Measurements from ENCODE around the gene ASTN1. TPM values are rescaled to one million over a fixed set of nuclear protein-coding genes. Genes with fewer than 3 reads are reported as not detected.

The ASTN1 gene
- polyA plus RNA-seq, 4 donors = 1.7 to 9.8 (median 2.1) TPM

DNA sequence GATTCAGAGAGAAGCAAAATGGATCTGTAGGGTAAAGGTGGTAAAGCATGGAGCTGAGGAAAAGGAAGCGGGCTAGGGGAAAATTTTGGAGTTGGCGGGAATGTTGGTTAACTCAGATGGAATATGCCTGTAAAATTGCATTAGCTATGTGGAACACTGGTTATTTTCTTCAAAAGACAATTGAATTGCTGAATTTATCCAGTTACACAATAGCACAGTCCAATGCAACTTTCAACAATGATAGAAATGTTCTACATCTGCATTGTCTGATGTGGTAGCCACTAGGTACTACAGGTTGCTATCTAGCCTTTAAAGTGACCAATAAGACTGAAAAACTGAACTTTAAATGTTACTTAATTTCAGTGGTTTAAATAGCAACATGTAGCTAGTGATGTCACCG lies 315.2 kb downstream of the ASTN1 start:
- DNase-seq (ENCODE audit: low read depth in 4 of 4, low spot score in 3 of 4) = no peak

DNA sequence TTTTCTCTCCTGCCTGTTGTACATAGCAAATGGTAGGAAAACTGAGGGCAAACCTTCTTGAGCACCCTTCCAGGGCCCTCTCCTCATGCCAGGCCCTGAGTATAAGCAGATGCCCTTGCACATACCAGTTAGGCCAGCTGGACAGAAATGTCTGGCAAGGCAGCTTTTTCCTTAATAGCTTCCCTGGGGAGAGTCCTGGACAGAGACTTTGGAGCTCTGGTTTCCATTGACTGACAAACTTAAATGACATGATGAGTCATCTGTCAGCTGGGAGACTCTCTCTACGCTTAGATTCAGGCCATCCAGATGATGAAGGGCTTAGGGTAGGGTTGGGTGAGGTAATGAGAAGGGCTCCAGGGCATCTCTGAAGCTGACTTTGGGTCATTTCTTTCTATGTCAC lies 317.5 kb downstream of the ASTN1 start:
- no peak for DNase-seq (ENCODE audit: low read depth in 4 of 4, low spot score in 3 of 4)

DNA sequence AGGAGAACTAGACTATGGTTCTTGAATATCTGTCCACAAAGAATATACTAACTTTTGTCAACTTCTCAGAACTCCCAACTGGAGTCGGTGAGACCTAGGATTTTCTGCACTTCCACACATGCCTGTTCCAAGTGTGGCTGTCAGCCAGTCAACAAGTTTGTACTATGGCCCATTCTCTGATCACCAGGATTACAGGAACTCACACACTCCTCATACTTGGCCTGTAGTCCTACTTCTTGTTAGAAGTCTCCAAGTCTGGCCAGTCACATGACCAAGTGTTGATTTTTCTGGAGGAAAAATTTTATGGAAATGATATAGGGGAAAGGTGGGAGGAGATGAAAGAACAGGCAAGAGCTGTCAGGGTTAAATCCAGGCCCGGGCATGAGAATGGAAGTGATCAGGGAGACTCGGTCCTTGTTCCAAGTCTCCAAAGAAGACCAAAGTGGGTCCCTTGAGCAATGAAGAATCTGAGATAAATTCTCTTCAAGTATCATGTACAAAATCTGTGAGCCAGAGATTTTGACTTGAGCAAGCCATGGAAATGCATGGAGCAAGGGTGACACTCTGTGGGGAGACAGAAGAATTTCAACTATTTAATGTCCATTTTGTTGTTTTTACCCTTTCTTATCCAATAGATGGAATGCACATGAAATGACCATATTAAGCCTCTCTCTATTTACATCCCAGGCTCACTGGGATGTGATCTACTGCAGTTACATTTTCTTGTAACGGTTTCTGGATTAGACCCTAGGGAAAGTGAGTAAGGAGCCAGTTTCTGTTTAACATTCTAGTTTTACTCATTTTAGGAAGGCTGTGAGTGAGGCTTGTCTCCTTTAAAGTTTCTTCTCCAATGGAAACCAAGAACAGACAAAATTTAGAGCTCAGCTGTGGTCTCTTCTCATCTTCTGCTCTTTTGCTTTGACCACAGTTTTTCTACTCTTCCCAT lies 320.9 kb downstream of the ASTN1 start:
- peak in 2 of 4 donors; percentile 36 to 41 for DNase-seq (ENCODE audit: low read depth in 4 of 4, low spot score in 3 of 4)

DNA sequence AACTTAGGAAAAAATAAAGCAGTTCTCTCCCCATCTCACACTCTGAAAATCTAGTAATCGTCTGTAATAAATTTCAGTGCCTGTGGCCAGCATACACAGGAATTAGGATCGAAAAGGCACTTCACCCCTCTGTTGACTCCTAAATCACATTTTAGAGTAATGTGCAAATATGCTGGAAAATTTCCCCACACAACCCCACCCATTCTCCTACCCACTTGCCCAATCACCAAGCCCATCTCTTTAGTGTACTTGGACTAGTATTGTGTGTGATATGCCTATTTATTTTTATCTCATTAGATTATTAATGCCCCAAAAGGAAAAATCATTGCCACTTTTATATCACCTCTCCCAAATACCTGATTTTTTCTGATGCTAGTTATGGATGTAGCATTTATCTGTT lies 323.3 kb downstream of the ASTN1 start:
- no peak for DNase-seq (ENCODE audit: low read depth in 4 of 4, low spot score in 3 of 4)

DNA sequence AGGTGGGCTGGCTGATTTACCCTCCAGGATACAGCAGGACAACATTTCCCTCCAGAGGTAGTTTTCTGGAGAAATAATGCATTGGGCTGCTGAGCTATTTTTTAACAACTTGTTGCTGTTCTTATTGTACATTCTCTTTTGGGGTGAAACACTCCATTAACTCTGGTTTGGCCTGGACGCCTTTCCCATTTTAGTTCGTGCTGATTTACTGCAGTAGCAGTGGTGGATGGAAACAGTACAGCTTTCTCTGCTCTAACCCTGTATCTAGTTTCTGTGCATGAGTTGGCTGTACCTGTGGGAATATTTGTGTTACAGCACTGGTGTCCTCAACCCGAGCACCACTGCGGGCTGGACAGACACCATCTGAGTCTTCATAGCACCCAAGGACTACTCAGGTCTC lies 325.3 kb downstream of the ASTN1 start:
- no peak for DNase-seq (ENCODE audit: low read depth in 4 of 4, low spot score in 3 of 4)

DNA sequence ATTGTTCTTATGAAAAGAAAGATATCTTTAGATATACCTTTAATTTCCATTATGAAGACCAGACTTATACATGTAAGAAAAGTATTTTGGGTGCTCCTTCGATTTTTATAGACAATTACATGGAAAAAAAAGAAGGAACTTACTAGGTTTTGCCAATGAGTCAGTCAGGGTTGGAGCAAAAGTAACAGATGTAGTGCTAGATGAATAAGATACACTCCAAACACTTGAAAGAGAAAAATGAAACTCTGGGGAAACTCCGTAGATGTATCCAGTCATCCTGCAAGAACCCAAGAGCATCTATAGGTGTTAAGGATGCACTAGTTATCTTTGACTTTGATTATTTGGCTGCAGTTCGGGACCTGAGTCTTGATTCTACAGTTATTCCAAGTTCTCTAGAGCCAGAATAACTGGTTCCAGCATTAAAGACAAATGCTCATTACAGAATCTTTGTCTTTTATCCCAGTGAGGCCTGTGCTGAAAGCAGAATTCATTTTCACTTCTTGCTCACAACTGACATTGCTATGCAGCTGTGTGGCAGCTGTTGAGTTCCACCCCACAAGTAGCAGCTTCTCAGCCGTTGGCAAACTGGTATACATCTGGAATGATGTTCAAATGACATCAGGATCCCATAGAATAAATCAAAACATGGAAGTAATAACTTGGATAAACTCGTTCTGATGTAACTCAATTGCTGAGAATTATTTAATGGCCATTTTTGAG lies 326.1 kb downstream of the ASTN1 start:
- no peak for DNase-seq (ENCODE audit: low read depth in 4 of 4, low spot score in 3 of 4)

DNA sequence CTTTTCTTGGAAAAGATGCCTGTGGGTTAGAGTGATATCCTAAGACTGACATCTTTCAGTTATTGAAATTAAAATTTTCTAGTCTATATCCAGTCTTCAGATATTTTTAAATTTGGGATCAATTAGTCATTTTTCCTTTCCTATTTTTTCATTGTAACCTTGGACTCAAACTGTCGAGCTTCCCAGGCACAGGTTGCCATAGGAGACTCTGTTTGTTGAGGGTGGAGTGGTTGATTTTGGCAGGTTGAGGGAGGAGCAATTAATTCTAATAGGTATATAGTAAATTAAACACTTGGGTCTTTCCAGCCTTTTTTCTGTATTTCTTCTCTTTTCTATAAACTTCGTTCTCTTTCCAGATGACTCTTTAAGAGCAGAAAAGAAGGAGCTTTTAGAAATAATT lies 326.8 kb downstream of the ASTN1 start:
- no peak for DNase-seq (ENCODE audit: low read depth in 4 of 4, low spot score in 3 of 4)

DNA sequence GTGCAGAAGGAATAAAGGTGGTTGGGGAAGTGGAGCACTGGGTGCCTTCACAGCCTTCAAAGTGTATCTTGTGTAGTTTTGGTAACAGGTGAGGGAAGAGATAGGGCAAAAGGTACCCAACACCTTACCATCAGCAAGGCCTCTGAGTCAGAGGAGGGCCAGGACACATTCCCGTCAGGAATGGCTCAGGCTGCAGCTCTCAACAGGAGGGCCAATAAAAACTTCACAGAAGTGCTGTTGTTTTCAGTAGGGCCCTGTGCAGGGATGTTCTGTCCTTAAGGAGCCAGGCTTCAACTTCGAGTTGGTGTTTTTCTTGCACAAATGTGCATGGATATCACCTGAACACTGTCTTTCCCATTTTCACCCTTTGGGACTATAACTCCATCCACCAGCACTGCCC lies 333.4 kb downstream of the ASTN1 start:
- DNase-seq (ENCODE audit: low read depth in 4 of 4, low spot score in 3 of 4) = no peak

DNA sequence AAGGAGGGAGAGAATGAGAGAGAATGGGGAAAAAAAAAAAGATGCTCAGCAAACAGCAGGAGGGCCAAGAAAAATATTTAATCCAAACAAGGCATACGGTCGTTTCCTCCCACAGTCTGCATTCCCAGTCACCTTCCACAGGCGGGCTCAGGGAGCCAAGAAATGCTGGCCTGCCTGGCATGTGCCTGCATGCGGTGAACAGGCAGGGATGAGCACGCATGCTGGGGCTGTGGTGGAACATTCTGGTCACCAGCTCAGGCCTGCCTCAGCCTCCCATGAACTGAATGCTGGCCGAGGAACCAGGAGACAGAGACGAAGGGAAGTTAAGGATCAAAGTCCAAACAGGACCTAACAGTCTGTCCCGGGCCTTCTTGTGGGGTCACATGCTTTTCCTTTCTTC lies 335.3 kb downstream of the ASTN1 start:
- DNase-seq (ENCODE audit: low read depth in 4 of 4, low spot score in 3 of 4) = no peak

DNA sequence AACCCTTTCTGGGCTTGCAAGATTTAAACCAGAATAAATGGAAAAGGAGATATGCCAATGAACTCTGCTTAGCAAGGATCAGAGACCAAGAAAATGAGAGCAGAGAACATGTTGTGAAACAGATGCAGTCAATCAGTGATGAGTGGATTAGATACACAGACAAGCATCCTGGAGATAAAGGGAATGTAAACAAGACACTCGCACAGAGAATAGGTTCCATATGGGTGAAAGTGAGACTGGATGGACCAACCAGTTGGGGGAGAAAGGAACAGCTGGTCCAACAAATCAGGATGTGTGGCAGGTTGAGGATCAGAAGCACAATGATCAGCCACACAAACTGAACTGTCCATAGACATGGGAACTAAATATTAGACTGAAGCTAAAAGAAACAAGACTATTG lies 338.2 kb downstream of the ASTN1 start:
- no peak for DNase-seq (ENCODE audit: low read depth in 4 of 4, low spot score in 3 of 4)

DNA sequence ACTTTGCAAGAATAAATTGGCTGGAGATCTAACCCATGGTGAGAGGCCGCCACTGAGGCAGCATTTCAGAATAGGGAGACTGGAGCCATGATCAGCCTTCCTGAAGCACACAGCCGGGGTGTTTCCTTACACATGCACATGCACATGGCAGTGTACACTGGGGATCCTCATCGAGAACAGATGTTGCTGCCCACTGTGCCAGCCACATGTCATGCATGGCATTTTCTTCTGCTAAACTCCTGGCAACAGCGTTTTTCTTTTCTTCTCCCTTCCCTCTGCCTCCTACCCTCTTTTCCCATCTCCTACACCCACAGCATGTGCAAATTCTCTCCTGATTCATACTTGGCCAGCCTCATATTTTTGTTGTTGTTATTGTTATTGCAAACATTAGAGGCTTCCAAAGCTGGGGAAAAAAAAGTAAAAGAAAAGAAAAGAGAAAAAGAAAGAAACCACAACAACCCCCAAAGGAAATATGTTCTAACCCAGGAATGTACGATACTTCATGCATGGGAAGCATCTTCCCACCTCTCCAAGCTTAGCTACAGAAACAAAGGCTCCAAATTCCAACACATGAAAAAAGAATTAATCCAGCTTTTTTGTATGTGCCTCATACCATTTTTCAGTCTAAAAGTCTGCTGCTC lies 344.0 kb downstream of the ASTN1 start:
- no peak for DNase-seq (ENCODE audit: low read depth in 4 of 4, low spot score in 3 of 4)

DNA sequence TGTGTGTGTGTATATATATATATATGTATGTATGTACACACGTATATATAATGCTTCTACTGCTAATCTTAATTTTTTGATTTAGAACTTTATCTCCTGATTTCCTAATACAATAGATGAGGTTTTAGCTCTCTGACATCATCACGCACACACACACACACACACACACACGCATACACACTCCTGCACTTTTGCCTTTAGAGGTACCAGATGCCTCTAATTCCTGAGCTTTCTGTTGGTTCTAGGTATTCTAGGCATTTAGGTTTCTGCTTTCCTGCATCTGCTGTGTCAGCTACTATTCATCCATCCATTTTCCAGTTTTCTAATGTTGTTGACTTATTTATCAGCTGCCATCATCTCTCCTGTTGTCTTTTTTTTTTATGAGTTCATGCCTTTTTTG lies 348.3 kb downstream of the ASTN1 start:
- no peak for DNase-seq (ENCODE audit: low read depth in 4 of 4, low spot score in 3 of 4)

DNA sequence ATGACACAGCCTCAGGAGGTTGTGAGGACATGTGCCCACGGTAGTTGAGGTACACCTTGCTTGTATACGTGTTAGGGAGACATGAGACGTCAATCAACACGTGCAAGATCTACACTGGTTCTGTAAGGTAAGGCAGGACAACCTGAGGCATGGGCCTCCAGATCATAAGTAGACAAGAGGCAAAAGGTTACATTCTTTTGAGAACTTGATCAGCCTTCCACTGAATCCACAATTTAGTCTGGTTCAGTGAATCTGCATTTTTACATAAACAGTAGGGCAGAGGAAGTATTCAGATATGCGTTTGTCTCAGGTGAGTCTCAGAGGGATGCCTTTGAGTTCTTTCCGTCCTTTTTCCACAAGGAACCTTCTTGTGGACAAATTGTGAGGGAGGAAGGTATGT lies 348.9 kb downstream of the ASTN1 start:
- no peak for DNase-seq (ENCODE audit: low read depth in 4 of 4, low spot score in 3 of 4)

DNA sequence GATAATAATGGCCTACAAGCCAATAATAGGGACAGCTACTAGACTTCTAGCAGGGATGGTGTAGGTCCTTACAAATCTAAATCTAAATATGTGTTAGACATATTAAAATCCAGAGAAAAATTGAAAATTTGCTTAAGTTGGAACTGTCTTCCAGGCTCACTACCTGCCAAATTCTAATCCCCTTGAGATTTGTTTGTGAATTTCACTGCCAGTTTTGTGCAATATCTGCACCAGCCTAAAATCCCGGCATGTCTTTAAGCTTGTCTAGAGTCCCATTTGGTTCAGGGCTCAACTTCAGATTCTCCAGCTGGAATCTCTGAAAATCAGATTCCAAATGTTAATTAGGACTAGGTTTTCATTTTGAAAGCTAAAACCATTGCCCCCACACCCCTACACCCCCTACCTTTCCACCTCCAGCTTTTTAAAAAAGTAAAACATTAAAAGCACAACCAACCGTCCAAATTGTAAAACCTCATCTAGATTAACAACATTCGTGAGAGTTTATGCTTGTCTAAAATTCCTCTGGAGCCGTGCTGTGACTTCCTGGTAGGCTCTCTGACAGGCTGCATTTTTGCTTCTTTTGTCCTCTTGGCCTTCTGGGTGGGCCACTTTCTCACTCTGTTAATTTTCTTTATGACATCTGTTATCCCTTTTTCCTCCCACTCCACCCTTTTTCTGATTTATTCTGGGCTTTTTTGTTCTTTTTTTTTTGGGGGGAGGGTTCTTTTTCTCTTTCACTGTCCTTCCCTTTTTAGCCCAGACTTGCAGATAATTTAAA lies 352.8 kb downstream of the ASTN1 start:
- DNase-seq (ENCODE audit: low read depth in 4 of 4, low spot score in 3 of 4) = no peak

DNA sequence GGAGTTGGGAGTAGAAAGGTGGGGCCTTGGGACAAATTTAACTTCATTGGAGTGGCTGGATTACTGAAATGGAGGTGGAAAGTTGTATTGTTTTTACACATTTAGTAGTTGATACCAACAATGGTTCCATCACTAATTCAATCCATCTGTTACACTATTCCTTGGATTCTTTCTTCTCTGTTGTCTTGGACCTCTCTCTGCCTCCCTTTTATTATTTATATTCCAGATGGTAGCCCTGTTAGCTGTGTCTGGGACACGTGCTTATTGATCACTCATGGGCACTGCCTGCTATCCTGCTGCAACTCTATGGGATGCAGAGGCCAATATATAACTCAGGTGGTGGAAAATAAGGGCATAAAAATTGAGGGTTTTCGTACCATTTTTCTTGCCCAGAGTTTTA lies 355.2 kb downstream of the ASTN1 start:
- no peak for DNase-seq (ENCODE audit: low read depth in 4 of 4, low spot score in 3 of 4)

Other genes starting within 250 kb of the ASTN1 start
- gene BRINP2, start 6.2 kb upstream of the ASTN1 start, polyA plus RNA-seq (ENCODE audit: insufficient read length in 4 of 4) = 1 to 10 TPM in 1 of 4 donors, under 1 TPM in 3; 0.16 to 1.1 (median 0.60) TPM